K562 (cell line): ENCODE results near the gene LRRK1. TPM values are rescaled to one million over a fixed set of nuclear protein-coding genes. Genes with fewer than 3 reads are reported as not detected.
A peak's percentile ranks its signal among the peaks of the same experiment; 100 is the strongest.

ENCODE experiments used
- BMI1 ChIP-seq: fragments of 150-350 bp; IDR thresholded peaks from 2 replicates; pipeline ENCODE4 v1.6.1; 2014; ENCODE audit warnings: low read length
- CHCHD3 ChIP-seq: fragments of 250-450 bp; sonication (Bioruptor Pico); IDR thresholded peaks from 2 replicates; pipeline ENCODE4 v2.1.2; 2022; ENCODE audit warnings: mild to moderate bottlenecking
- DMBX1 ChIP-seq: fragments of 250-450 bp; sonication (Bioruptor Pico); IDR thresholded peaks from 2 replicates; pipeline ENCODE4 v1.8.0; 2022; ENCODE audit warnings: inconsistent platforms, mild to moderate bottlenecking, moderate library complexity, borderline replicate concordance
- DNMT1 ChIP-seq: fragments of 450-650 bp; IDR thresholded peaks from 2 replicates; pipeline ENCODE4 v1.6.1; 2016; ENCODE audit warnings: antibody characterized with exemption, mild to moderate bottlenecking
- E2F4 ChIP-seq: sonication (generic); formaldehyde crosslinking; IDR thresholded peaks from 2 replicates; pipeline ENCODE4 v1.8.0; 2022; ENCODE audit warnings: mild to moderate bottlenecking, low read depth, missing genetic modification reagents
- EHMT2 ChIP-seq: fragments of 450-650 bp; IDR thresholded peaks from 2 replicates; pipeline ENCODE4 v1.6.1; 2018; ENCODE audit warnings: antibody characterized with exemption
- ELF4 ChIP-seq: fragments of 450-650 bp; formaldehyde crosslinking; IDR thresholded peaks from 2 replicates; pipeline ENCODE4 v1.4.0; 2022; ENCODE audit warnings: missing genetic modification characterization
- ETS2 ChIP-seq: IDR thresholded peaks from 2 replicates; pipeline ENCODE4 v1.6.1; 2016; ENCODE audit warnings: borderline replicate concordance, missing genetic modification characterization, mild to moderate bottlenecking, moderate library complexity, missing compliant biosample characterization; ENCODE audit not compliant: poor library complexity, severe bottlenecking
- HNRNPL ChIP-seq: fragments of 200-400 bp; formaldehyde crosslinking; IDR thresholded peaks from 2 replicates; pipeline ENCODE4 v1.6.1; 2017; ENCODE audit warnings: low read depth, mild to moderate bottlenecking, low read length
- JUND ChIP-seq, 2 experiments: IDR thresholded peaks; 2 replicates in 1 of 2; 3 replicates in 1 of 2; pipeline ENCODE4 v1.6.1; 2011; ENCODE audit warnings: borderline replicate concordance in 2 of 2, low read depth in 2 of 2, low read length in 2 of 2, improper control_type of control experiment in 1 of 2, missing biosample characterization in 1 of 2, missing genetic modification characterization in 1 of 2, missing genetic modification reagents in 1 of 2
- MCM3 ChIP-seq: fragments of 450-650 bp; IDR thresholded peaks from 2 replicates; pipeline ENCODE4 v1.6.1; 2016
- NFIC ChIP-seq: fragments of 450-650 bp; IDR thresholded peaks from 2 replicates; pipeline ENCODE4 v1.6.1; 2017; ENCODE audit warnings: mild to moderate bottlenecking, inconsistent platforms
- NRF1 ChIP-seq, 2 experiments: fragments of 450-650 bp; IDR thresholded peaks in 1 of 2; conservative IDR thresholded peaks in 1 of 2; 2 replicates each; pipeline ENCODE4 v1.6.1; 2014; ENCODE audit warnings: mild to moderate bottlenecking in 2 of 2
- PHF8 ChIP-seq: fragments of 200-600 bp; sonication (generic); IDR thresholded peaks from 2 replicates; pipeline ENCODE4 v1.6.1; 2012; ENCODE audit warnings: mixed run types, mild to moderate bottlenecking, inconsistent platforms, low read length, moderate library complexity, borderline replicate concordance
- PYGO2 ChIP-seq: fragments of 450-650 bp; IDR thresholded peaks from 2 replicates; pipeline ENCODE4 v1.6.1; 2016; ENCODE audit warnings: mild to moderate bottlenecking, missing genetic modification characterization, moderate library complexity, missing compliant biosample characterization
- RBM17 ChIP-seq: fragments of 200-400 bp; formaldehyde crosslinking; IDR thresholded peaks from 2 replicates; pipeline ENCODE4 v1.6.1; 2017; ENCODE audit warnings: low read depth, mild to moderate bottlenecking, low read length, borderline replicate concordance
- SPI1 ChIP-seq: IDR thresholded peaks from 2 replicates; pipeline ENCODE4 v1.6.1; 2011; ENCODE audit warnings: low read depth, low read length, control low read depth, borderline replicate concordance
- SREBF2 ChIP-seq: sonication (generic); formaldehyde crosslinking; IDR thresholded peaks from 2 replicates; pipeline ENCODE4 v1.4.0; 2020; ENCODE audit warnings: mild to moderate bottlenecking, missing genetic modification reagents
- STAT5A ChIP-seq: IDR thresholded peaks from 2 replicates; pipeline ENCODE4 v1.6.1; 2012; ENCODE audit warnings: low read length, inconsistent platforms, borderline replicate concordance
- WHSC1 ChIP-seq: IDR thresholded peaks from one replicate; pipeline ENCODE4 v1.6.1; 2012; ENCODE audit warnings: low read length, control low read depth, inconsistent platforms
- ZBTB1 ChIP-seq: sonication (generic); formaldehyde crosslinking; IDR thresholded peaks from 2 replicates; pipeline ENCODE4 v1.8.1; 2023; ENCODE audit warnings: missing genetic modification reagents, low read depth, mild to moderate bottlenecking, borderline replicate concordance
- ZKSCAN1 ChIP-seq: fragments of 150-350 bp; IDR thresholded peaks from 2 replicates; pipeline ENCODE4 v1.6.1; 2016; ENCODE audit warnings: low read depth, low read length
- ZNF232 ChIP-seq: sonication (generic); formaldehyde crosslinking; IDR thresholded peaks from 2 replicates; pipeline ENCODE4 v1.8.0; 2022; ENCODE audit warnings: mild to moderate bottlenecking, missing genetic modification reagents
- ZNF436 ChIP-seq: fragments of 250-450, 450-650 bp; sonication (Bioruptor Pico); formaldehyde crosslinking; IDR thresholded peaks from 2 replicates; pipeline ENCODE4 v1.7.0; 2020; ENCODE audit warnings: mild to moderate bottlenecking
- ZNF707 ChIP-seq: fragments of 250-450 bp; sonication (Bioruptor Pico); conservative IDR thresholded peaks from 2 replicates; pipeline ENCODE4 v1.8.0; 2022; ENCODE audit warnings: inconsistent platforms, mild to moderate bottlenecking, moderate library complexity
- ZNF764 ChIP-seq: fragments of 250-450 bp; sonication (Bioruptor Pico); IDR thresholded peaks from 2 replicates; pipeline ENCODE4 v1.4.0; 2020; ENCODE audit warnings: low read depth, mild to moderate bottlenecking, moderate library complexity
- polyA plus RNA-seq, 8 experiments: library from polyadenylated mRNA; depleted of rRNA in 4 of 8; stranded (reverse) in 5 of 8; unstranded in 3 of 8; fragments of >200 nt; fragmentation: Nextera tagmentation in 2 of 8; fragmentation: Illumina TruSeq in 1 of 8; extraction: Ambion mirVana in 2 of 8; extraction: Trizol in 1 of 8; gene quantifications; 2 replicates each; pipeline versions ENCODE4 v1.2.1 to v1.2.3, GENCODE V29; 2011 to 2014; ENCODE audit warnings: inconsistent platforms in 1 of 8, missing spikeins in 1 of 8
- total RNA-seq, 7 experiments: library from RNA; depleted of rRNA in 6 of 7; stranded (reverse); fragments of >200 nt in 6 of 7; fragmentation: Illumina TruSeq in 2 of 7; extraction: Trizol in 2 of 7; gene quantifications; 2 replicates each; pipeline versions ENCODE4 v1.2.1 to v1.2.3, GENCODE V29; 2011 to 2021; ENCODE audit warnings: low replicate concordance in 1 of 7
- TF ChIP-seq, protein P1 (sequence below): fragments of 450-650 bp; IDR thresholded peaks from 2 replicates; pipeline ENCODE4 v1.6.1; 2017; ENCODE audit warnings: mild to moderate bottlenecking, moderate library complexity

Gene LRRK1
- total and polyA plus RNA-seq, 9 of the 15 experiments (the other 6 are each of a cell fraction or from before 2014, with no cell fraction given), result 0.01 to 1.5 (median 0.11) TPM

- TF ChIP-seq ZBTB1 (no peak; the same call in none of the 2 replicates), WHSC1 (no peak), ELF4 (CRISPR knock-in tag) (no peak), BMI1 (no peak), SPI1 (no peak), EHMT2 (no peak), SREBF2 (CRISPR knock-in tag) (no peak), PYGO2 (no peak), ZKSCAN1 (no peak), ZNF764 (CRISPR knock-in tag) (no peak), NFIC (peak; percentile 14; the same call in 1 of the 2 replicates), NRF1 (conservative IDR thresholded peaks at IDR 0.05 in 1 of 2, IDR thresholded peaks at IDR 0.05 in 1 of 2) (peak; percentile 14 to 43; a peak in 2 of 4 replicates), E2F4 (CRISPR knock-in tag) (no peak), ZNF436 (no peak), ZNF232 (no peak), PHF8 (peak; percentile 65; the same call in 1 of the 2 replicates), STAT5A (peak; percentile 51; the same call in 1 of the 2 replicates), DNMT1 (no peak), HNRNPL (no peak), ETS2 (no peak), MCM3 (no peak), DMBX1 (CRISPR knock-in tag) (0 out of 2 replicates have a peak, but pooled peaks have one; percentile 20), CHCHD3 (CRISPR knock-in tag) (no peak), JUND (IDR thresholded peaks at IDR 0.05; ENCODE audit: borderline replicate concordance, low read depth, low read length) (peak; percentile 32; the same call in 1 of the 2 replicates), JUND (tag; IDR thresholded peaks at IDR 0.05; ENCODE audit: borderline replicate concordance, low read depth, low read length) (no peak; the same call in 2 of the 3 replicates), RBM17 (no peak), ZNF707 (CRISPR knock-in tag) (no peak)
- TF ChIP-seq, protein P1, sequence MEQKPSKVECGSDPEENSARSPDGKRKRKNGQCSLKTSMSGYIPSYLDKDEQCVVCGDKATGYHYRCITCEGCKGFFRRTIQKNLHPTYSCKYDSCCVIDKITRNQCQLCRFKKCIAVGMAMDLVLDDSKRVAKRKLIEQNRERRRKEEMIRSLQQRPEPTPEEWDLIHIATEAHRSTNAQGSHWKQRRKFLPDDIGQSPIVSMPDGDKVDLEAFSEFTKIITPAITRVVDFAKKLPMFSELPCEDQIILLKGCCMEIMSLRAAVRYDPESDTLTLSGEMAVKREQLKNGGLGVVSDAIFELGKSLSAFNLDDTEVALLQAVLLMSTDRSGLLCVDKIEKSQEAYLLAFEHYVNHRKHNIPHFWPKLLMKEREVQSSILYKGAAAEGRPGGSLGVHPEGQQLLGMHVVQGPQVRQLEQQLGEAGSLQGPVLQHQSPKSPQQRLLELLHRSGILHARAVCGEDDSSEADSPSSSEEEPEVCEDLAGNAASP, result no peak
Measured at GRCh38 chr15:101008158-101009139, 89.3 kb downstream of the LRRK1 start (continued).
